WTC11 (cell line): ENCODE data around the gene CISD2.

Experiments
- AR ChIP-seq: fragments of 250-450 bp; sonication (Bioruptor Pico); IDR thresholded peaks from 2 replicates; pipeline ENCODE4 v1.9.0; 2021; ENCODE audit warnings: mild to moderate bottlenecking
- ATF3 ChIP-seq: sonication (generic); formaldehyde crosslinking; conservative IDR thresholded peaks from 2 replicates; pipeline ENCODE4 v1.8.1; 2022; ENCODE audit warnings: mild to moderate bottlenecking, missing genetic modification reagents
- CTCF ChIP-seq: fragments of 200-600 bp; IDR thresholded peaks from 2 replicates; pipeline ENCODE4 v1.8.0; 2022; ENCODE audit warnings: antibody characterized with exemption
- ESRRA ChIP-seq: sonication (generic); formaldehyde crosslinking; IDR thresholded peaks from 2 replicates; pipeline ENCODE4 v1.8.1; 2022; ENCODE audit warnings: mild to moderate bottlenecking, missing genetic modification reagents, borderline replicate concordance
- JUN ChIP-seq: sonication (generic); formaldehyde crosslinking; IDR thresholded peaks from 2 replicates; pipeline ENCODE4 v1.8.0; 2023; ENCODE audit warnings: mild to moderate bottlenecking, missing genetic modification reagents
- TCF7 ChIP-seq: sonication (generic); formaldehyde crosslinking; IDR thresholded peaks from 2 replicates; pipeline ENCODE4 v1.8.0; 2022; ENCODE audit warnings: mild to moderate bottlenecking, low read depth, missing genetic modification reagents, moderate library complexity
- USF1 ChIP-seq: sonication (generic); formaldehyde crosslinking; IDR thresholded peaks from 2 replicates; pipeline ENCODE4 v1.8.0; 2022; ENCODE audit warnings: mild to moderate bottlenecking, missing genetic modification reagents
- ZNF512 ChIP-seq: sonication (generic); formaldehyde crosslinking; IDR thresholded peaks from 2 replicates; pipeline ENCODE4 v1.8.1; 2022; ENCODE audit warnings: missing genetic modification reagents, borderline replicate concordance

DNA sequence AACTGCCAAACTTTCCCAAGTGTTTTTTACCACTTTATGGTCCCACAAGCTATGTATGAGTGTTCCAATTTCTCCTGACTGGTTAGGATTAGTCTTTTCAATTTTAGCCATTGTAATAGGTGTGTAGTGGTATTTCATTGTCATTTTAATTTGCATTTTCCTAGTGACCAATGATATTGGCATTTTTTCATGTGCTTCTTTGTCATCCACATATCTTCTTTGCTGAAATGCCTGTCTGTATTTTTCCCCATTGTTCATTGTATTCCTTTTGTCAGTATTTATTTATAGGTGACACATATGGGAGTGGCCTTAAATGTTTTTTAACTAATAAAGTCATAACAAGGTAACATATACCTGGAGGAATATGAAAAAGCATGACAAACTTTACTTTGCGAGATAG lies 32.2 kb upstream of the CISD2 start:
- no peak for TF ChIP-seq CTCF
- no peak for TF ChIP-seq USF1 (CRISPR knock-in tag)
- TF ChIP-seq AR (CRISPR knock-in tag) = no peak
- no peak for TF ChIP-seq JUN (CRISPR knock-in tag)
- TF ChIP-seq ZNF512 (CRISPR knock-in tag) = no peak
- TF ChIP-seq ATF3 (CRISPR knock-in tag) = no peak
- TF ChIP-seq TCF7 (CRISPR knock-in tag) = no peak
- TF ChIP-seq ESRRA (CRISPR knock-in tag) = no peak
